Activated T-helper 1 cell treated with anti-CD3 and anti-CD28 coated beads, Interleukin-2, amount 50 U/mL, for 16 hours (primary cell): ENCODE measurements around the gene FBXO41.
"Not testable (repeated sequence)": the region's sequence is repeated elsewhere in the genome, so short reads cannot be mapped to it uniquely, and the experiment has no call there.

Experiments used
- DNase-seq, 2 donors: peaks; one replicate each; pipeline ENCODE4 v3.0.0-alpha.2; 2020; ENCODE audit warnings: low read depth in 1 of 2, low spot score in 1 of 2

Gene FBXO41

DNA sequence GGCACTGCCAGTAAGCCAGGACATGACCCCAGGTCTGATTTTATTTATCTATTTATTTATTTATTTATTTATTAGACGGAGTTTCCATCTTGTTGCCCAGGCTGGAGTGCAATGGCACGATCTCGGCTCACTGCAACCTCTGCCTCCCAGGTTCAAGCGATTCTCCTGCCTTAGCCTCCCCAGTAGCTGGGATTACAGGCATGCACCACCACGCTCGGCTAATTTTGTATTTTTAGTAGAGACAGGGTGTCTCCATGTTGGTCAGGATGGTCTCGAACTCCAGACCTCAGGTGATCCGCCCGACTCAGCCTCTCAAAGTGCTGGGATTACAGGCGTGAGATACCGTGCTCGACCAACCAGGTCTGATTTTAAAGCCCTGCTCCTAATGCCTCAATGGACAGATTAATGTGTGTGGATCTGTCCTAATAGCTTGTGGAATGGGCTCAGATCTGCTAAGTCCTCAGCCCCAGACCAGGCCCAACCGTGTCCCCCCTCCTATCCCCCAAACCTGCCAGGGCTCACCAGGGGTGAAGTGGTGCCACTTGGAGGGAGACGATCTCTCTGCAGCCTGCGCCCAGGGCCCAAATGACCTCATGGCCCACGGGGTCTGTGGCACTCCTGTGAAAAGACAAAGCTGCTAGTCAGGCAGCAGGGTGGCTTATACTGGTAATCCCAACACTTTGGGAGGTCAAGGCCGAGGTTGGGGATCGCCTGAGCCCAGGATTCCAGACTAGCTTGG, 21.4 kb downstream of the FBXO41 start:
- not testable (repeated sequence) for DNase-seq

DNA sequence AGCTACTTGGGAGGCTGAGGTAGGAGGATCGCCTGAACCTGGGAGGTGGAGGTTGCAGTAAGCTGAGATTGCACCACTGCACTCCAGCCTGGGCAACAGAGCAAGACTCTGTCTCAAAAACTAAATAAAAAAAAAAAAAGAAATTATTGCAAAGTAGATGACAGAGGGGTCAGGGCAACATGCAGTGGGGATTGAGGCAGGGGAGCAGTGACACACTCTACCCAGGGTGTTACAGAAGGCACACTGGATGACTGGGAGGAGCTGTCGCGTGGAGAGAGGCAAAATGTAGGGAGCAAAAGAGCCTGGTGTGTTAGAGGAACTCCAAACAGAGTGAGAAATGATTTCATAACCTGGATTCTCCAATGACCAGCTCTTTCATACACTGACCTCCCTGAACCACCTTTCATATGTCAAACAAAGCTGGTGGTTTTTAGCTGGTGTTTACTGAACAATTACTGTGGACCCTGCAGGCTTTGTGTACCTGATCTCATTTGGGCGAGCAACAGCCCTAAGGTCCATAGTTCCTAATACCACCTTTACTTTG, 22.1 kb downstream of the FBXO41 start:
- DNase-seq = no peak

DNA sequence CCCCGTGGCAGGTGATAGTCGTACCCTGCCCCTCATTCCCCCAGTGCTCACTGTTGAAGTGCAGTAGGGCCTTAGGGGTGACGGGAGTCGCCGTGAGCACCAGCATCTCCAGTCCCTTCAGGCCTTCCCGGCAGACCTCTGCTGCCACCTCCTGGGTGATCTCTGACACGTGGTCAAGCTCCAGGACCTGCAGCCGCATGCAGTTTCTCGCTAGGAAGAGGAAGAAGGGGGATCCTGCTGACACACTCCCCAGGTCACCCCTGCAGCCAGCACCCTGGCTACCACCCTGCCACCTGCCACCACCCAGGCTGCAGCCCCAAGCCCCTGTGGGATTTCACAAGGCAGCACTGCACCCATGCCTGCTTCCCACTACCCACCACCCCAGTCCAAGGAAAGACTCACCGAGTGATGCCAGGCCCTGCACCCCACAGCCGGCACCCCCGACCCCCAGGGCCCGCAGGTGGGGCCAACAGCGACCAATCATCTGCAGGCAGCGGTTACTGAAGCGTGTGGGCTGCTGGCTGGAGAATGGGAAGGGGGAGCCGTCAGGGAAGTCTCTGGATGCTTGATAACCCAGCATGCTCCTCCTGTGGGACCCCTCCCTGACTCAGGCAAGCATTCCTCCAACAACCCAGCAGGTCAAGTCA, 23.8 kb downstream of the FBXO41 start:
- no peak for DNase-seq

DNA sequence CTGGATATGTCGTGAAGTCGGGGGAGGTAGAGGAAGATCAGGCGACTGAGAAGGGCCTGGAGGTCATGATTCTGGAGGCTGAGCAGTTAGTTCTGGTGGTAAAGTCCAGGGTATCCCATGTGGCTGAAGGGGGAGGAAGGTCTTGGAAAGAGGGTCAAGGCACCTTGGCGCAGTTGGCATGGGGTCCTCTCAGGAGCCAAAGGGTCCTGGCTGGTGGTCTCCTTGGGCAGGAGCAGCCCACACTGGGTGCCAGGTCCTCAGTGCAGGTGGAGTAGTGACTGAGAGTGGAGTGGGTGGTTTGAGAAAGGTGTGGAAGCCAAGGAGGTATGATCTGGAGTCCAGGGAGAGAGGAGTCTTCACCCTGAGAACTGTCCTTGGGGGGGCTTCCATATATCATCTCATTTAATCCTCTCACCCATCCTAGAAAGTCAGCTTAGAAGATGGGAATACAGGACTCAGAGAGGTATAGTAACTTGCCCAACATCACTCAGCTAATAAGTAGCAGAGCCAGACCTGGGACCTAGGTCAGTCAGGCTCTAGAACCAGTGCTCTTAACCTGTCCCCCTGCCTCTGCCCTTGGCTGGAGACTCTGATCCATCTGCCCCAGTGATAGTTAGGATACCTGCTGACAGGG, 24.5 kb downstream of the FBXO41 start:
- no peak for DNase-seq

GRCh38 chr2:73259276-73259675, 25.0 kb downstream of the FBXO41 start:
- no peak for DNase-seq

GRCh38 chr2:73258913-73259215, 25.4 kb downstream of the FBXO41 start:
- DNase-seq = no peak

DNA sequence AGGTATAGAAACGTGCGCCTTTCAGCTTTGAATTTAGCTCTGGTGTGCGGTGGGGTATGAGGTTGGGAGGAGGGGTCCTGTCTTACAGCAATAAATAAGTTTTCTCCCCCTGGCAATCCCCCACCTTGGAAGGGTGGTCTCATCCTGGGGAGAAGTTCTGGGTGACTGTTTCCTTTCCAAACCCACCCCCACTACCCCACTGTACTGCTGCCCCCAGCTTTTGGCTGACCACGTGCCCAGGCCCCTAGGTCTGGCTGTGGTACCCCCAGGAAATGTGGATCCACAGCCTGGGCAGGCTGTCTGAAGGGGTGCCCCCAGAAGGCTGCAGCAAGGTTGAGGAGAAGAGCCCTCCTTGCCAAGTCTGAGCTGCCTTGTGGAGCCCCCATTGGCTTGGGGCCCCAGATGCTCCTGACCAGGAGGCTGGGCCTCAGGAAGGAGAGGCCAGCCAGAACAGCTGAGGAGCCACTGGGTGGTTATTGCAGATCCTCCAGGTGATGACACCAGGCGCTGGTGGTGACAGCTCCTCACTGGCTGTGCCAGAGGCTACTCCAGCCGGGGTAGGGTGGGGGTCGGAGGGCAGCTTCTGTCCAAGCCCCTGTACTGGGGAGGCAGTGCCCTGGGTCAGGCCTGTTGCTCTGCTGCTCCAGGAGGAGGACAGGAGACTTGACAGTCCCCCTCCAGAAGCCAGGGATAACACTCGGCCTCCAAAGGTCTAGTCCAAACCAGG, 25.9 kb downstream of the FBXO41 start:
- no peak for DNase-seq

DNA sequence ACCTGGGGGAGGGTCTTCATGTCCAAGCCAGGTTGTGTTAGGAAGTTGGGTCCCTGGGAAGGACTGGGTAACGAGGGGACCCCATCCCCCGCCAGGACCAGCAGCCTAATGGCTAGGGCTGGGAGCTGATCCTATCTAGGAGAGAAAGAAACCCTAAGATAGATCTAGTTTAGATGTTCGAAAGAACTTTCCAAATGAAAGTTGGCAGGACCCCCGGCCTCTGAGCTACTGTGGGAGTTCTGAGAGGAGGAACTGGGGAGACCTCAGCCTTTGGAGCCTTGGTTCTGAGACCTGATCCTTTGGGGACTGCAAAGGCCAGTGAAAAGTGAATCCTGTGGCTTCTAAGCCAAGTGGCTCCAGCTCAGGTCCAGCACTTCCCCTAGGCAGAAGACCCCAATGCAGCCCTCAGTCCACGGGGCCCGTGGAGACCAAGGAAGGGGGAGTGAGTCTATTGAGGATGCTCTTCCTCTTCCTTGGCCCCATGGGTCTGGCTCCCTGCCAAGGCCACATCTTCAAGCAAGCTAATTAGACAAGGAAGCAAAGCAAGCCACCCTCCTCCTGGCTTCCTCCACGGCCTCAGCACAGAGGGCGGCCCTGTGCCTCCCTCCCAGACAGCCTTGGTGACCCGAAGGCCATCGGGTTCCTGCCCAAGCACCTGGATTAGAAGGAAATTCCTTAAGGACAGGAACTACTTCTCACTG, 26.7 kb downstream of the FBXO41 start:
- DNase-seq = no peak

- no peak for DNase-seq
These were observed 27.3 kb downstream of the FBXO41 start for GRCh38 chr2:73257021-73257420.

DNA sequence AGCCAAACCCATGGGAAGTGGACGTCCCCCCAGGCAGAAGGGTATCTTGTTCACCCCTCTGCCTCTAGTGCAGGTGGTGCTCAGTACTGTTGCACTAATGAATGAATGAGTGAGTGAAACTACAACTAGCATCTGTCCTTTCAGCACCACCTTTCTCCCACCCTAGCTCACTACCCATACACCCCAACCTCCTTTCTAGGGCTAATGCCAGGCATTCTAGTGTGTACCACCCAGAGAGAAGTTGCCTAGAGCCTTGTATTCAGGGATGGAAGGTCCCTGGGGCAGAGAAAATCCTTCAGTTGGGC, 27.7 kb downstream of the FBXO41 start:
- no peak for DNase-seq

DNA sequence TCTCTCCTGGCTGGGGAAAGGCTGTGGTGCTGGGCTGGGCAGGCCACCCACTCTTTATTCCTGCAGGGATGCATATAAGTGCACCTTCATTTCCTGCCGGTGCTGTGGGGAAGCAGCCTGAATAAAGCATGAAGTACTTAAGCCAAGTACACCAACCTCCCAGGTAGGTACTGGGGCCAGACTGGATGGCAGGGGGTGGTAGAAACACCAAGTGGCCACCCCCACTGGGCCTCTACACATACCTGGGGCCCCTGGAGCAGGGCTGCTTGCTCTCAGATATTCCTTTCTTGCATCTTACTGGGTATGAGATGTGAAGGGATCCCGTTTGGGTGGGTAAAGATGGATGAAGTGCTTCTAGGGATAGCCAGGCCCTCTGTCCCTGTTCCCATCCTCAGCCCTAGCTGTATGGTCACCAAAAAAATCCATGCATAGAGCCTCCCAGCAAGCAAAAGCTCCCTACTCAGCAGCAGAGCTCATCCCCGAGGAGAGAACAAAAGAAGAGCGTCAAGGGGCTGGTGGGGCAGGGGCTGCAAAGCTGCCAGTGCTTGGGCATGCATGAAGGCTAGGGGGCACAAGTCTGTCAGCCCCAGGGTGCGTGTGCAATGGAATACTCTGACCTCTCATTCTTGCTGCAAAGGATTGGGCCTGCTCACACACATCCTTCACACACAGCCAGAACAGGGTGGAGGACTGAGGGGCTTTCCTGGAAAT, 28.2 kb downstream of the FBXO41 start:
- no peak for DNase-seq

GRCh38 chr2:73255007-73255644, 29.2 kb downstream of the FBXO41 start:
- DNase-seq = no peak

GRCh38 chr2:73254343-73255006, 29.8 kb downstream of the FBXO41 start:
- DNase-seq = no peak

DNA sequence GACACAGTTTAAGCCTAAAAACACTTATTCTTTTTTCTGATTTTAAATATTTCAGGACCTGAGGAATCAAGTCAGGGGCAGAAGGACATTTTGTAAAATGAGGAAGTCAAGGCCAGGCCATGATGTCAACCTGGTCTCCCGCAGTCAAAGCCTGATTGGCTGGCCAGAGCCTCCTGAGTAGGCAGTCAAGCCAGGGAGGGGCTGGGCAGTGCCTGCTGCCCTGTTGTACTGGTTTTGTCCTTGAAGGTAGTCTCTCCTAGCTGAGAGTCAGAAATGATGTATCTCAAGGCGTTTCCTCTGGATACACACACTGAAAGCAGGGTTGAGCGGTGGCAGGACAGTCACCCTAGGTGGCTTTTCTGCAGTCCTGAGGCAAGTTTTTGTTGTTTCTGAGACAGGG, 30.4 kb downstream of the FBXO41 start:
- DNase-seq = no peak

DNA sequence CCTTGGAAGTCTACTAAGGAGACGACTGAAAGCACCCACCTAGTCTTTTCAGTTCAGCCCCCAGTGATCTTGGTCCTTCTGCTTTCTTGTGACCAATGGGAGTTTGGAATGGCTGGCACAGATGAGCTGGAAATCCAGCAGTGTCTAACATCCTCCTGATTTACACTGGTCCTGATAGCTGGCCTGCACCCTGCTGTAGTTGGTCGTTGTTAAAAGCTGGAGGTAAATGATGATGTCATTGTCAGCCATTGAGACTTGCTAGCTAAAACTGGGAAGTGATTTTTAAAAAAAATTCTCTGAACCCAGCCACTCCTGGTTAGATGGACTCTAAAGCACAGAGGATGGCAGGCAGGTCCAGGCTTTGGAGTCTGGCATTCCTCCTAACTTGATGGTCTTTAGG, 30.9 kb downstream of the FBXO41 start:
- DNase-seq = no peak

DNA sequence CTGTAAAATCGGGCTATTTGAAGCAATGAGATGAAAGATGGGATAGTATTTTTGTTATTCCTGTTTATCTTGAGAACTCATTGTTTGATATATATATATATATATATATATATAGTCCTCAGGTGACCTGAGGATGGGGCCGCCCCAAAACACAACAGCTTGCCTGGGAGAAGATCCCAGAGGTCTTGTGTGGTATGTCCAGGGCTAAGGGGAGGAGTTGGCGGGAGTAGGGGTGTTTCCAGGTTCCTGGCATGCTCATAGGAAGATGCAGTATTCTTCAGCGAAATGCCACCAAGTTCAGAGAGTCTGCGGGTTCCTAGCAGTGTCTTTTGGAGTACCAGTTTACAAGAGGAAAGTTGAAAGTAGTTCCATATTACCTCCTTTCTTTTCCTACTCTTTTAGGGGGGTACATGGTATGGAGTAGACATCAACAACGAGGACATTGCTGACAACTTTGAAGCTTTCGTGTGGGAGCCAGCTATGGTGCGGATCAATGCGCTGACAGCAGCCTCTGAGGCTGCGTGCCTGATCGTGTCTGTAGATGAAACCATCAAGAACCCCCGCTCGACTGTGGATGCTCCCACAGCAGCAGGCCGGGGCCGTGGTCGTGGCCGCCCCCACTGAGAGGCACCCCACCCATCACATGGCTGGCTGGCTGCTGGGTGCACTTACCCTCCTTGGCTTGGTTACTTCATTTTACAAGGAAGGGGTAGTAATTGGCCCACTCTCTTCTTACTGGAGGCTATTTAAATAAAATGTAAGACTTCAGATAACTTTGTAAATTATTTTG, 31.8 kb downstream of the FBXO41 start:
- DNase-seq = no peak

- no peak for DNase-seq
These were observed 33.1 kb downstream of the FBXO41 start for GRCh38 chr2:73250872-73251846.

- no peak for DNase-seq
These were observed 34.6 kb downstream of the FBXO41 start for GRCh38 chr2:73249636-73250035.
